Measurements from ENCODE around the gene PTPRG. TPM values are rescaled to one million over a fixed set of nuclear protein-coding genes. Genes with fewer than 3 reads are reported as not detected.

Gene PTPRG
- total RNA-seq, 3 donors from 2014 or later (not counting 1 experiment from before 2014, with no cell fraction given), result 1.0 to 2.9 (median 2.5) TPM

GRCh38 chr3:61819861-61820260 is 258.5 kb downstream of the PTPRG start:
- Mint-ChIP-seq H3K27ac (no peak overlapping the region), H3K4me1 (peaks cover 0 to 13% of the 10 kb centered on the region in 2 donors)
- no peak for DNase-seq

GRCh38 chr3:61820306-61820992 is 259.1 kb downstream of the PTPRG start:
- 53% methylated on average over 6 of the region's 6 CpGs for WGBS (ENCODE audit: insufficient coverage)
- TF ChIP-seq, protein P1, sequence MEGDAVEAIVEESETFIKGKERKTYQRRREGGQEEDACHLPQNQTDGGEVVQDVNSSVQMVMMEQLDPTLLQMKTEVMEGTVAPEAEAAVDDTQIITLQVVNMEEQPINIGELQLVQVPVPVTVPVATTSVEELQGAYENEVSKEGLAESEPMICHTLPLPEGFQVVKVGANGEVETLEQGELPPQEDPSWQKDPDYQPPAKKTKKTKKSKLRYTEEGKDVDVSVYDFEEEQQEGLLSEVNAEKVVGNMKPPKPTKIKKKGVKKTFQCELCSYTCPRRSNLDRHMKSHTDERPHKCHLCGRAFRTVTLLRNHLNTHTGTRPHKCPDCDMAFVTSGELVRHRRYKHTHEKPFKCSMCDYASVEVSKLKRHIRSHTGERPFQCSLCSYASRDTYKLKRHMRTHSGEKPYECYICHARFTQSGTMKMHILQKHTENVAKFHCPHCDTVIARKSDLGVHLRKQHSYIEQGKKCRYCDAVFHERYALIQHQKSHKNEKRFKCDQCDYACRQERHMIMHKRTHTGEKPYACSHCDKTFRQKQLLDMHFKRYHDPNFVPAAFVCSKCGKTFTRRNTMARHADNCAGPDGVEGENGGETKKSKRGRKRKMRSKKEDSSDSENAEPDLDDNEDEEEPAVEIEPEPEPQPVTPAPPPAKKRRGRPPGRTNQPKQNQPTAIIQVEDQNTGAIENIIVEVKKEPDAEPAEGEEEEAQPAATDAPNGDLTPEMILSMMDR (IDR thresholded peaks at IDR 0.05), result no peak
- H3K4me1 ChIP-seq (ENCODE audit: control insufficient read depth, insufficient read depth, low read length), result peaks cover 4% of the 10 kb centered on the region
- no peaks in the 10 kb centered on the region for H3K36me3 ChIP-seq (ENCODE audit: control insufficient read depth, insufficient read depth, low read length)
- H3K36me3 Mint-ChIP-seq, result no peaks in the 10 kb centered on the region
- H3K27ac ChIP-seq (ENCODE audit: low read length), result no peak overlapping the region
- intact Hi-C loops (cut with micrococcal nuclease), result no loop called here
- DNase-seq (no peak), ATAC-seq (peak; percentile 50 to 98 (median 58))
- no peak overlapping the region for H3K4me3 ChIP-seq (ENCODE audit: low read length)
- no peak overlapping the region for H3K4me3 Mint-ChIP-seq
- H3K9me3 Mint-ChIP-seq, result peaks cover 2 to 3% of the 10 kb centered on the region in 2 donors
- no peaks in the 10 kb centered on the region for H3K27me3 ChIP-seq (ENCODE audit: control insufficient read depth, insufficient read depth, low read length)
- no peaks in the 10 kb centered on the region for H3K27me3 Mint-ChIP-seq (ENCODE audit: low read depth in 2 of 2)
- H3K4me1 Mint-ChIP-seq, result peaks cover 0 to 13% of the 10 kb centered on the region in 2 donors
- no peaks in the 10 kb centered on the region for H3K9me3 ChIP-seq (ENCODE audit: control insufficient read depth, insufficient read depth, low read length)
- no peak overlapping the region for H3K27ac Mint-ChIP-seq

More at GRCh38 chr3:61819861-61820260, 258.5 kb downstream of the PTPRG start:
- H3K9me3 Mint-ChIP-seq, result peaks cover 2 to 3% of the 10 kb centered on the region in 2 donors
- H3K36me3 Mint-ChIP-seq, result no peaks in the 10 kb centered on the region
- Histone ChIP-seq H3K27me3 (ENCODE audit: control insufficient read depth, insufficient read depth, low read length) (no peaks in the 10 kb centered on the region), H3K36me3 (ENCODE audit: control insufficient read depth, insufficient read depth, low read length) (no peaks in the 10 kb centered on the region), H3K9me3 (ENCODE audit: control insufficient read depth, insufficient read depth, low read length) (no peaks in the 10 kb centered on the region), H3K27ac (ENCODE audit: low read length) (no peak overlapping the region), H3K4me1 (ENCODE audit: control insufficient read depth, insufficient read depth, low read length) (peaks cover 4% of the 10 kb centered on the region), H3K4me3 (ENCODE audit: low read length) (no peak overlapping the region)
- intact Hi-C loops (cut with micrococcal nuclease), result no loop called here
- H3K27me3 Mint-ChIP-seq (ENCODE audit: low read depth in 2 of 2), result no peaks in the 10 kb centered on the region
- no peak for ATAC-seq
- WGBS (ENCODE audit: insufficient coverage), result 96% methylated on average over 3 of the region's 3 CpGs
- TF ChIP-seq, protein P1 (IDR thresholded peaks at IDR 0.05), result no peak
- H3K4me3 Mint-ChIP-seq, result no peak overlapping the region

GRCh38 chr3:61821823-61822251 is 260.5 kb downstream of the PTPRG start:
- TF ChIP-seq, protein P1 (IDR thresholded peaks at IDR 0.05), result no peak
- Histone ChIP-seq H3K36me3 (ENCODE audit: control insufficient read depth, insufficient read depth, low read length) (no peaks in the 10 kb centered on the region), H3K4me3 (ENCODE audit: low read length) (no peak overlapping the region), H3K27me3 (ENCODE audit: control insufficient read depth, insufficient read depth, low read length) (no peaks in the 10 kb centered on the region), H3K4me1 (ENCODE audit: control insufficient read depth, insufficient read depth, low read length) (peaks cover 4% of the 10 kb centered on the region), H3K27ac (ENCODE audit: low read length) (no peak overlapping the region), H3K9me3 (ENCODE audit: control insufficient read depth, insufficient read depth, low read length) (no peaks in the 10 kb centered on the region)
- WGBS (ENCODE audit: insufficient coverage), result 90% methylated on average over 1 of the region's 1 CpG
- no peaks in the 10 kb centered on the region for H3K36me3 Mint-ChIP-seq
- no peaks in the 10 kb centered on the region for H3K27me3 Mint-ChIP-seq (ENCODE audit: low read depth in 2 of 2)
- peaks cover 0 to 13% of the 10 kb centered on the region in 2 donors for H3K4me1 Mint-ChIP-seq
- no peak overlapping the region for H3K27ac Mint-ChIP-seq
- ATAC-seq (no peak), DNase-seq (no peak)
- peaks cover 0 to 2% of the 10 kb centered on the region in 2 donors for H3K9me3 Mint-ChIP-seq
- intact Hi-C loops (cut with micrococcal nuclease), result no loop called here
- no peak overlapping the region for H3K4me3 Mint-ChIP-seq

Measured in natural killer cell (primary cell).